GM23338 (cell line): ENCODE data around the gene TIMM22. TPM values are rescaled to one million over a fixed set of nuclear protein-coding genes. Genes with fewer than 3 reads are reported as not detected.

ENCODE experiments used
- ATAC-seq: fragments of 200-7000 bp; cut with Tn5 transposase; 3 replicates; pipeline ENCODE4 v1.9.1; 2020
- DNase-seq: peaks from one replicate; pipeline ENCODE4 v3.0.0-alpha.2; 2015; ENCODE audit warnings: low spot score
- H2AFZ ChIP-seq: fragments of 200-600 bp; sonication (generic); 2 replicates; pipeline ENCODE4 v1.8.0; 2016; ENCODE audit warnings: antibody characterized with exemption, mild to moderate bottlenecking, moderate library complexity
- H3F3A ChIP-seq: fragments of 200-600 bp; sonication (generic); replicated peaks from 2 replicates; pipeline ENCODE4 v1.8.0; 2017; ENCODE audit warnings: antibody characterized with exemption, mixed run types, low read depth
- H3K27ac ChIP-seq: fragments of 200-600 bp; sonication (generic); 2 replicates; pipeline ENCODE4 v1.6.1; 2016; ENCODE audit warnings: low read depth
- H3K27me3 ChIP-seq: fragments of 200-600 bp; sonication (generic); 2 replicates; pipeline ENCODE4 v1.8.0; 2016; ENCODE audit warnings: mild to moderate bottlenecking, mixed run types, moderate library complexity; ENCODE audit not compliant: insufficient read depth
- H3K36me3 ChIP-seq: fragments of 200-600 bp; sonication (generic); 2 replicates; pipeline ENCODE4 v1.8.0; 2016; ENCODE audit warnings: mild to moderate bottlenecking; ENCODE audit not compliant: insufficient read depth
- H3K4me1 ChIP-seq: fragments of 200-600 bp; sonication (generic); 2 replicates; pipeline ENCODE4 v1.8.0; 2016; ENCODE audit warnings: mild to moderate bottlenecking, moderate library complexity; ENCODE audit not compliant: insufficient read depth
- H3K4me2 ChIP-seq: fragments of 200-600 bp; sonication (generic); 2 replicates; pipeline ENCODE4 v1.7.1; 2017; ENCODE audit warnings: mixed run types
- H3K4me3 ChIP-seq: fragments of 200-600 bp; sonication (generic); 2 replicates; pipeline ENCODE4 v1.6.1; 2016; ENCODE audit warnings: mixed run types
- H3K79me2 ChIP-seq: fragments of 200-600 bp; sonication (generic); replicated peaks from 2 replicates; pipeline ENCODE4 v1.8.0; 2017; ENCODE audit warnings: mild to moderate bottlenecking; ENCODE audit not compliant: insufficient read depth
- H3K9me2 ChIP-seq: fragments of 200-600 bp; sonication (generic); 2 replicates; pipeline ENCODE4 v1.8.0; 2017; ENCODE audit not compliant: insufficient read depth
- H4K20me1 ChIP-seq: fragments of 200-600 bp; sonication (generic); replicated peaks from 2 replicates; pipeline ENCODE4 v1.8.0; 2017; ENCODE audit warnings: mild to moderate bottlenecking; ENCODE audit not compliant: insufficient read depth
- H3K27ac Mint-ChIP-seq: 2 replicates; pipeline ENCODE4 v1.8.0; 2020; ENCODE audit warnings: inconsistent platforms, mild to moderate bottlenecking, moderate library complexity, mixed read lengths
- H3K27me3 Mint-ChIP-seq: 3 replicates; pipeline ENCODE4 v1.8.0; 2022; ENCODE audit warnings: low read depth, mild to moderate bottlenecking, moderate library complexity, mixed read lengths, inconsistent platforms; ENCODE audit not compliant: insufficient read depth, poor library complexity
- H3K36me3 Mint-ChIP-seq: 3 replicates; pipeline ENCODE4 v1.8.0; 2021; ENCODE audit warnings: low read depth, mild to moderate bottlenecking, inconsistent platforms, moderate library complexity, mixed read lengths
- H3K4me1 Mint-ChIP-seq: 3 replicates; pipeline ENCODE4 v1.8.0; 2020; ENCODE audit warnings: mild to moderate bottlenecking, inconsistent platforms, mixed read lengths
- H3K4me3 Mint-ChIP-seq: 3 replicates; pipeline ENCODE4 v1.8.0; 2021; ENCODE audit warnings: moderate library complexity, mild to moderate bottlenecking, inconsistent platforms, mixed read lengths
- H3K9me3 Mint-ChIP-seq: 3 replicates; pipeline ENCODE4 v1.8.0; 2020; ENCODE audit warnings: moderate library complexity, mild to moderate bottlenecking, inconsistent platforms, mixed read lengths
- ETS1 ChIP-seq: IDR thresholded peaks from 2 replicates; pipeline ENCODE4 v1.6.1; 2016; ENCODE audit warnings: antibody characterized with exemption
- EZH2 ChIP-seq: fragments of 200-600 bp; sonication (generic); IDR thresholded peaks from one replicate; pipeline ENCODE4 v1.8.0; 2017; ENCODE audit warnings: antibody characterized with exemption, mild to moderate bottlenecking, low read depth; ENCODE audit not compliant: unreplicated experiment
- EZH2phosphoT487 ChIP-seq: fragments of 200-600 bp; sonication (generic); IDR thresholded peaks from one replicate; pipeline ENCODE4 v1.8.1; 2018; ENCODE audit warnings: antibody characterized with exemption; ENCODE audit not compliant: unreplicated experiment
- JUNB ChIP-seq: IDR thresholded peaks from one replicate; pipeline ENCODE4 v1.6.1; 2016; ENCODE audit warnings: antibody characterized with exemption; ENCODE audit not compliant: unreplicated experiment
- NANOG ChIP-seq: IDR thresholded peaks from 2 replicates; pipeline ENCODE4 v1.6.1; 2016; ENCODE audit warnings: antibody characterized with exemption, borderline replicate concordance
- POLR2AphosphoS5 ChIP-seq: IDR thresholded peaks from 2 replicates; pipeline ENCODE4 v1.6.1; 2016; ENCODE audit warnings: antibody characterized with exemption, low read depth
- ZNF114 ChIP-seq: fragments of 250-450 bp; sonication (Bioruptor Pico); IDR thresholded peaks from 2 replicates; pipeline ENCODE4 v1.5.0; 2020; ENCODE audit warnings: mild to moderate bottlenecking, moderate library complexity
- polyA plus RNA-seq: library from polyadenylated mRNA; unstranded; fragments of >200 nt; fragmentation: Nextera tagmentation; extraction: Ambion mirVana; gene quantifications from 2 replicates; pipeline ENCODE4 v1.2.1, GENCODE V29; 2016
- total RNA-seq: library from RNA; depleted of rRNA; stranded (reverse); fragments of >200 nt; shearing (Covaris generic); gene quantifications from 2 replicates; pipeline ENCODE4 v1.2.3, GENCODE V29; 2014
- TF ChIP-seq, protein P1 (sequence below): fragments of 250-450 bp; sonication (Bioruptor Pico); IDR thresholded peaks from 2 replicates; pipeline ENCODE4 v1.5.0; 2020; ENCODE audit warnings: mild to moderate bottlenecking, moderate library complexity

TIMM22 gene
- total and polyA plus RNA-seq, 2 experiments from 2014 or later = 21.9 to 24.4 TPM

GRCh38 chr17:1013729-1014090 lies 16.8 kb downstream of the TIMM22 start (continued):
- TF ChIP-seq, protein P1, sequence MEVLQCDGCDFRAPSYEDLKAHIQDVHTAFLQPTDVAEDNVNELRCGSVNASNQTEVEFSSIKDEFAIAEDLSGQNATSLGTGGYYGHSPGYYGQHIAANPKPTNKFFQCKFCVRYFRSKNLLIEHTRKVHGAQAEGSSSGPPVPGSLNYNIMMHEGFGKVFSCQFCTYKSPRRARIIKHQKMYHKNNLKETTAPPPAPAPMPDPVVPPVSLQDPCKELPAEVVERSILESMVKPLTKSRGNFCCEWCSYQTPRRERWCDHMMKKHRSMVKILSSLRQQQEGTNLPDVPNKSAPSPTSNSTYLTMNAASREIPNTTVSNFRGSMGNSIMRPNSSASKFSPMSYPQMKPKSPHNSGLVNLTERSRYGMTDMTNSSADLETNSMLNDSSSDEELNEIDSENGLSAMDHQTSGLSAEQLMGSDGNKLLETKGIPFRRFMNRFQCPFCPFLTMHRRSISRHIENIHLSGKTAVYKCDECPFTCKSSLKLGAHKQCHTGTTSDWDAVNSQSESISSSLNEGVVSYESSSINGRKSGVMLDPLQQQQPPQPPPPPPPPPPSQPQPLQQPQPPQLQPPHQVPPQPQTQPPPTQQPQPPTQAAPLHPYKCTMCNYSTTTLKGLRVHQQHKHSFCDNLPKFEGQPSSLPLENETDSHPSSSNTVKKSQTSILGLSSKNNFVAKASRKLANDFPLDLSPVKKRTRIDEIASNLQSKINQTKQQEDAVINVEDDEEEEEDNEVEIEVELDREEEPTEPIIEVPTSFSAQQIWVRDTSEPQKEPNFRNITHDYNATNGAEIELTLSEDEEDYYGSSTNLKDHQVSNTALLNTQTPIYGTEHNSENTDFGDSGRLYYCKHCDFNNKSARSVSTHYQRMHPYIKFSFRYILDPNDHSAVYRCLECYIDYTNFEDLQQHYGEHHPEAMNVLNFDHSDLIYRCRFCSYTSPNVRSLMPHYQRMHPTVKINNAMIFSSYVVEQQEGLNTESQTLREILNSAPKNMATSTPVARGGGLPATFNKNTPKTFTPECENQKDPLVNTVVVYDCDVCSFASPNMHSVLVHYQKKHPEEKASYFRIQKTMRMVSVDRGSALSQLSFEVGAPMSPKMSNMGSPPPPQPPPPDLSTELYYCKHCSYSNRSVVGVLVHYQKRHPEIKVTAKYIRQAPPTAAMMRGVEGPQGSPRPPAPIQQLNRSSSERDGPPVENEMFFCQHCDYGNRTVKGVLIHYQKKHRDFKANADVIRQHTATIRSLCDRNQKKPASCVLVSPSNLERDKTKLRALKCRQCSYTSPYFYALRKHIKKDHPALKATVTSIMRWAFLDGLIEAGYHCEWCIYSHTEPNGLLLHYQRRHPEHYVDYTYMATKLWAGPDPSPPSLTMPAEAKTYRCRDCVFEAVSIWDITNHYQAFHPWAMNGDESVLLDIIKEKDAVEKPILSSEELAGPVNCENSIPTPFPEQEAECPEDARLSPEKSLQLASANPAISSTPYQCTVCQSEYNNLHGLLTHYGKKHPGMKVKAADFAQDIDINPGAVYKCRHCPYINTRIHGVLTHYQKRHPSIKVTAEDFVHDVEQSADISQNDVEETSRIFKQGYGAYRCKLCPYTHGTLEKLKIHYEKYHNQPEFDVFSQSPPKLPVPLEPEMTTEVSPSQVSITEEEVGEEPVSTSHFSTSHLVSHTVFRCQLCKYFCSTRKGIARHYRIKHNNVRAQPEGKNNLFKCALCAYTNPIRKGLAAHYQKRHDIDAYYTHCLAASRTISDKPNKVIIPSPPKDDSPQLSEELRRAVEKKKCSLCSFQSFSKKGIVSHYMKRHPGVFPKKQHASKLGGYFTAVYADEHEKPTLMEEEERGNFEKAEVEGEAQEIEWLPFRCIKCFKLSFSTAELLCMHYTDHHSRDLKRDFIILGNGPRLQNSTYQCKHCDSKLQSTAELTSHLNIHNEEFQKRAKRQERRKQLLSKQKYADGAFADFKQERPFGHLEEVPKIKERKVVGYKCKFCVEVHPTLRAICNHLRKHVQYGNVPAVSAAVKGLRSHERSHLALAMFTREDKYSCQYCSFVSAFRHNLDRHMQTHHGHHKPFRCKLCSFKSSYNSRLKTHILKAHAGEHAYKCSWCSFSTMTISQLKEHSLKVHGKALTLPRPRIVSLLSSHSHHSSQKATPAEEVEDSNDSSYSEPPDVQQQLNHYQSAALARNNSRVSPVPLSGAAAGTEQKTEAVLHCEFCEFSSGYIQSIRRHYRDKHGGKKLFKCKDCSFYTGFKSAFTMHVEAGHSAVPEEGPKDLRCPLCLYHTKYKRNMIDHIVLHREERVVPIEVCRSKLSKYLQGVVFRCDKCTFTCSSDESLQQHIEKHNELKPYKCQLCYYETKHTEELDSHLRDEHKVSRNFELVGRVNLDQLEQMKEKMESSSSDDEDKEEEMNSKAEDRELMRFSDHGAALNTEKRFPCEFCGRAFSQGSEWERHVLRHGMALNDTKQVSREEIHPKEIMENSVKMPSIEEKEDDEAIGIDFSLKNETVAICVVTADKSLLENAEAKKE (CRISPR knock-in tag) = no peak
- no peak for TF ChIP-seq NANOG

DNA sequence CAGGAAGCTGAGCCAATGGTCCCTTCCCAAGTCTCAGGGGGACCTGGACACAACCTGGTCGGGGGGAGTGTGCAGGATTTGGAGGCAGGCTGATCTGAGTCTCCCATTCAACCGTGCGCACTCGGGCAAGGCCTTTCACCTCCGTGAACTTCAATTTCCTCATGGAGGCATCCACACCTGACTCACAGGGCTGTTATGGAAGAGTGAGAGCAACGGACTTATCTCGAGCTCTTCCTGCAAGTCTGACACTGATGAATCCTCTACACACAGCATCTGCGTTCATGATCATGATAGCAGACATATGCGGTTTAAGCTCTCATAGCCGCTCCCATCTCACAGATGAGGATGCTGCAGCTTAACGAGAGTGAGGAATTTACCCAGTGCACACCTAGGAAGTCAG lies 21.6 kb downstream of the TIMM22 start:
- Mint-ChIP-seq H3K9me3 (no peaks in the 10 kb centered on the region), H3K4me1 (peaks cover 2% of the 10 kb centered on the region; the same call in 1 of the 3 replicates), H3K27me3 (peaks cover 16% of the 10 kb centered on the region), H3K4me3 (no peak overlapping the region), H3K27ac (no peak overlapping the region), H3K36me3 (no peaks in the 10 kb centered on the region)
- Histone ChIP-seq H3K9me2 (no peaks in the 10 kb centered on the region), H3F3A (no peaks in the 10 kb centered on the region), H3K36me3 (no peaks in the 10 kb centered on the region), H4K20me1 (no peaks in the 10 kb centered on the region), H3K27me3 (no peaks in the 10 kb centered on the region), H2AFZ (no peak overlapping the region), H3K27ac (no peak overlapping the region), H3K4me3 (no peak overlapping the region), H3K79me2 (no peaks in the 10 kb centered on the region), H3K4me1 (no peaks in the 10 kb centered on the region), H3K4me2 (no peak overlapping the region)
- DNase-seq (no peak), ATAC-seq (no peak)
- TF ChIP-seq ZNF114 (no peak), POLR2AphosphoS5 (no peak), EZH2 (no peak), JUNB (no peak), ETS1 (no peak), EZH2phosphoT487 (no peak), NANOG (no peak)
- TF ChIP-seq, protein P1 (CRISPR knock-in tag) = no peak
